ENCODE data around the gene PLA2G6. TPM values are rescaled to one million over a fixed set of nuclear protein-coding genes. Genes with fewer than 3 reads are reported as not detected.
A peak's percentile ranks its signal among the peaks of the same experiment; 100 is the strongest.

PLA2G6 gene
- total and polyA plus RNA-seq, 4 experiments from 2014 or later: 1.1 to 238 (median 116) TPM

DNA sequence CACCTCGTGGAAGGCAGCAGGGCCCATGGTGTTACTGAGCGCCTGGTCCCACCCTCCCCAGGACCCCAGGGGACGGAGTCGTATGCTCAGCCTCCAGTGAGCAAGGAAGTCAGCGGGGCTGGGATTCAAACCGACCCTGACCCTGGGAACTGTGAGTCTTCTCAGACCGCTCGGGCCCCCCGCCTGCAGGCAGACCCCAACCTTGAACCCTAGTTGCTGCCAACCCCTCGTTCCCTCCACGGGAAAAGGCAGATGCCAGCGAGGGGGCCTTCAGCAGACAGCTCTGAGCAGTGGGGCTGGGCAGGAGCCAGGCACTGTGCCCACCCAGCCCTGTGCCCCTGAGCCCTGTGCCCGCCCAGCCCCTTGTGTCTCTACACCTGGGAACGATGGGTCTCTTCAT is 104.0 kb downstream of the PLA2G6 start:
- peaks cover 4 to 14% of the 10 kb centered on the region in 2 donors for H3K27me3 Mint-ChIP-seq
- POLR2A ChIA-PET (ENCODE audit: partially characterized antibody): no interaction called here

DNA sequence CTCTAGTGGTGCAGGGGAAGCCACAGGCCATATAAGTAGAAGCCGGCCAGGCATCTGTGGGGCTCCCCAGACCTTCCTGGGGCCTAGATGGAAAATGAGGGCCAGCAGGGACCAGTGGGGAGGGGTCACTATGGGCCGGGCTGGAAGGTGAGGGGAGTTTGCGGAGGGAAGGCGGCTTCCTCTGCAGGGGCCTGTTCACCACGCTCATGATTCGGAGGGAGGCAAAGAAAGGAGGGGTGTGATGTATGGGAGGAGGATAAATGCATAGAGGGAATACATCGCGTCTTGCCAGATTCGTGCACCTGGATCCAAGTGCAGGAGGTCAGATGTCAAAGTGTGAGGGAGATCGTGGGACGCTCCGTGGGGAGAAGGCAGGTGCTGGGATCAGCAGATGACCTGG is 104.5 kb downstream of the PLA2G6 start:
- Histone ChIP-seq H3K9me3 (ENCODE audit: control insufficient read depth in 1 of 2, low read length in 2 of 2) (no peaks in the 10 kb centered on the region), H3K36me3 (ENCODE audit: insufficient read depth, low read length) (peaks cover 6% of the 10 kb centered on the region), H3K27me3 (ENCODE audit: insufficient read depth, low read length) (peaks cover 12% of the 10 kb centered on the region), H3K4me1 (ENCODE audit: insufficient read depth, low read length) (peaks cover 7% of the 10 kb centered on the region), H3K27ac (ENCODE audit: low read depth, low read length) (no peak overlapping the region), H3K4me3 (ENCODE audit: low read length in 2 of 2) (no peak overlapping the region)
- intact Hi-C loops (cut with micrococcal nuclease): no loop called here
- Mint-ChIP-seq H3K36me3 (peaks cover 20 to 21% of the 10 kb centered on the region in 2 donors), H3K4me1 (peaks cover 0 to 4% (median 0%) of the 10 kb centered on the region in 4 donors), H3K4me3 (no peak overlapping the region), H3K9me3 (no peaks in the 10 kb centered on the region), H3K27me3 (peaks cover 4 to 14% of the 10 kb centered on the region in 2 donors), H3K27ac (no peak overlapping the region)
- CTCF ChIA-PET (ENCODE audit: partially characterized antibody): no interaction called here
- POLR2A ChIA-PET (ENCODE audit: partially characterized antibody): no interaction called here
- DNase-seq: no peak

More for the DNA sequence above, 104.0 kb downstream of the PLA2G6 start:
- Histone ChIP-seq H3K4me3 (ENCODE audit: low read length in 2 of 2) (no peak overlapping the region), H3K4me1 (ENCODE audit: insufficient read depth, low read length) (peaks cover 12% of the 10 kb centered on the region), H3K9me3 (ENCODE audit: control insufficient read depth in 1 of 2, low read length in 2 of 2) (no peaks in the 10 kb centered on the region), H3K27ac (ENCODE audit: low read depth, low read length) (no peak overlapping the region), H3K36me3 (ENCODE audit: insufficient read depth, low read length) (peaks cover 6% of the 10 kb centered on the region), H3K27me3 (ENCODE audit: insufficient read depth, low read length) (peaks cover 14% of the 10 kb centered on the region)
- Mint-ChIP-seq H3K27ac (no peak overlapping the region), H3K36me3 (peaks cover 16% of the 10 kb centered on the region in 2 donors), H3K9me3 (no peaks in the 10 kb centered on the region), H3K4me1 (peaks cover 0 to 4% (median 0%) of the 10 kb centered on the region in 4 donors), H3K4me3 (no peak overlapping the region)
- no peak for DNase-seq
- intact Hi-C loops (cut with micrococcal nuclease): no loop called here
- CTCF ChIA-PET (ENCODE audit: partially characterized antibody): no interaction called here

DNA sequence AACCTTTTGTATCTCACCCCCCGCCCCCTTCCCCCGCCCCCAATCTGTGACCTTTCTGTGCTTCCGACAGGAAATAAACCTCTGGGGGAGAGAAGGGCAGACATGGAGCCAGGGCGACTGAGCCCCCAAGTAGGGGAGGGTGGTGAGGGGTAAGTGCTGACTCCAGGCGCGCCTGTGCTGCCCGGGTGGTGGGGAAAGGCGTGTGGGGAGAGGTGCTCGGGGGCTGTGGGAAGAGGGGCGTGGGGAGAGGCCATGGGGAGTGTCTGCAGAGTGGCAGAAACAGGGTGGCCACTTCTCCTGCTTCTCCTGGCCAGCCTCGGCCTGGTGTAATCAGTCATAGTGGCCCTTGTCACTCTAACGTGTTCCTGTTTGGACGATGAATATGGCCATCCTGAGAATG is 105.7 kb downstream of the PLA2G6 start:
- H3K27me3 Mint-ChIP-seq: peaks cover 4 to 11% of the 10 kb centered on the region in 2 donors
- Histone ChIP-seq H3K27me3 (ENCODE audit: insufficient read depth, low read length) (peaks cover 6% of the 10 kb centered on the region), H3K27ac (ENCODE audit: low read depth, low read length) (no peak overlapping the region), H3K4me3 (ENCODE audit: low read length in 2 of 2) (no peak overlapping the region), H3K36me3 (ENCODE audit: insufficient read depth, low read length) (peaks cover 6% of the 10 kb centered on the region), H3K4me1 (ENCODE audit: insufficient read depth, low read length) (no peaks in the 10 kb centered on the region), H3K9me3 (ENCODE audit: control insufficient read depth in 1 of 2, low read length in 2 of 2) (no peaks in the 10 kb centered on the region)
- peak overlapping the region in 1 of 7 donors; percentile 57 for H3K27ac Mint-ChIP-seq
- no peak overlapping the region for H3K4me3 Mint-ChIP-seq
- H3K4me1 Mint-ChIP-seq: peaks cover 0 to 4% (median 0%) of the 10 kb centered on the region in 4 donors
- ChIA-PET CTCF (ENCODE audit: partially characterized antibody) (no interaction called here), POLR2A (ENCODE audit: partially characterized antibody) (no interaction called here)
- intact Hi-C loops (cut with micrococcal nuclease): no loop called here
- DNase-seq: no peak
- H3K9me3 Mint-ChIP-seq: no peaks in the 10 kb centered on the region
- H3K36me3 Mint-ChIP-seq: peaks cover 20 to 29% of the 10 kb centered on the region in 2 donors

DNA sequence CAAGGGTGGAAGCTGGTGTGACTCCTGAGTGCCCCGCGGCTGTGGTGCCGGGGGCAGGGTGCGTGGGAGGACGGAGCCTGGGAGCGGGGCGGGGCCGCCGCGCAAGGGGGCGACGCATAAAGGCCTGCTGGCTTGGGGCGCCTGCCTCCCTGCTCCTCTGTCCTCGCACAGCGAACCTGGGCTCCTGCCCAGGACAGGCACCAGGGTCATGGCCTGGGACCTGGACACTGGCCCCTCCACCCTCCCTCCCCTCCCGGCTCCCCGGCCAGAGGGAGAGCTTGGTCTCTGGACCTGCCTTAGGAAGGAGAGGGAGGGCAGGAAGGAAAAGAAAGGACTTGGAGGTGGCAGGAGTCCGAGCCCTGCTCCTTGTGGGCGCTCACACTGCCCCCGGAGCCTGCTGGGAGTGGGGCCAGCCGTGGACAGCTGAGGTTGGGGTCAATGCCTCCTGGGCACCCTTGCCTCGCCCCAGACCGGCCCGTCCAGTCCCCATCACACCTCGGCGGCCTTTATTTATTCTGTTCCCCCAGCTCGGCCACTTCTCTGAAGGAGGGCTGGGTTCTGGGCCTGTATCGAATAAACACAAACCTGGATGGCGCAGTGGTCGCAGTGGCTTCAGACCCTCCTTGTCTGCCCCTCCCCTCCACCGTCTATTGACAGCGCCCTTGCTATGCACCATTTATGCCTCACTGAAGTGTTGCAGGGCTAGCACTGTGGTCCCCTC is 106.4 kb downstream of the PLA2G6 start:
- Histone ChIP-seq H3K4me1 (ENCODE audit: insufficient read depth, low read length) (no peaks in the 10 kb centered on the region), H3K9me3 (ENCODE audit: control insufficient read depth in 1 of 2, low read length in 2 of 2) (no peaks in the 10 kb centered on the region), H3K4me3 (ENCODE audit: low read length in 2 of 2) (no peak overlapping the region), H3K36me3 (ENCODE audit: insufficient read depth, low read length) (peaks cover 6% of the 10 kb centered on the region), H3K27ac (ENCODE audit: low read depth, low read length) (no peak overlapping the region), H3K27me3 (ENCODE audit: insufficient read depth, low read length) (peaks cover 3% of the 10 kb centered on the region)
- Mint-ChIP-seq H3K9me3 (no peaks in the 10 kb centered on the region), H3K36me3 (peaks cover 21 to 35% of the 10 kb centered on the region in 2 donors), H3K4me1 (peaks cover 0 to 4% (median 0%) of the 10 kb centered on the region in 4 donors), H3K27me3 (peaks cover 4 to 8% of the 10 kb centered on the region in 2 donors), H3K4me3 (no peak overlapping the region), H3K27ac (no peak overlapping the region)
- ChIA-PET CTCF (ENCODE audit: partially characterized antibody) (no interaction called here), POLR2A (ENCODE audit: partially characterized antibody) (no interaction called here)
- no peak for DNase-seq
- intact Hi-C loops (cut with micrococcal nuclease): no loop called here

DNA sequence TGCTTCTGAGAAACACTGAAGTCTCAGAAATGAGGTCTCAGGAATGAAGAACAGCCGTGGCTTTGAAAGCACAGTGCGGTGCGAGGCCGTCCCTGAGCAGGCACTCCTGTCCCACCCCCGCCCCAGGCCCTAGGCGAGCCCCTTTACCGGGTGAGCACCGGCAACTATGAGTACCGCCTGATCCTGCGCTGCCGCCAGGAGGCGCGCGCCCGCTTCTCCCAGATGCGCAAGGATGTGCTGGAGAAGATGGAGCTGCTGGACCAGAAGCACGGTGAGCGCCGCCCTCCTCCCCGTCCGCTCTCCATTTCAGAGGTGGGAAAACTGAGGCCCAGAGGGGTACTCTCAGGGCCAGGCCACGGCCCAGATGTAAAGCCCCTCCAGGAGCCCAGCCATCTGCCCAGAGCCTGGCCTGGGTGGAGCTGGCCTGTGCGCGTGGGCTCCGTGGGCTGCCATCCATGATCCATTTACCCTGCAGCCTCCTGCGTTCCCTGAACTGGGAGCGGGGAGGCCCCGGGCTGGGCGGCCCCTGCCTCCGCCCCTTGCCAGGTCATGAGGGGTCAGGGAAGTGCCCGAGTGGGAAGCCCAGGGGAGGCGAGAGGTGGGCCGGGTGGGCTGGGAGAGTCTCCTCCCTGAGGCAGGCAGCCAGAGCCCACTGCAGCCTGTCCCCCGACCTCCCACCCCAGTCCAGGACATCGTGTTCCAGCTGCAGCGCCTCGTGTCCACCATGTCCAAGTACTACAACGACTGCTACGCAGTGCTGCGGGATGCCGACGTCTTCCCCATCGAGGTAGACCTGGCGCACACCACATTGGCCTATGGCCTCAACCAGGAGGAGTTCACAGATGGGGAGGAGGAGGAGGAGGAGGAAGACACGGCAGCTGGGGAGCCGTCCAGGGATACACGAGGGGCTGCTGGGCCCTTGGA is 107.2 kb downstream of the PLA2G6 start:
- H3K4me3 Mint-ChIP-seq: no peak overlapping the region
- no peak overlapping the region for H3K27ac ChIP-seq (ENCODE audit: low read depth, low read length)
- intact Hi-C loops (cut with micrococcal nuclease): no loop called here
- no peak for DNase-seq
- H3K4me1 Mint-ChIP-seq: peaks cover 0 to under 1% (median 0%) of the 10 kb centered on the region in 4 donors
- no peak overlapping the region for H3K4me3 ChIP-seq (ENCODE audit: low read length in 2 of 2)
- no peaks in the 10 kb centered on the region for H3K27me3 ChIP-seq (ENCODE audit: insufficient read depth, low read length)
- peaks cover 10% of the 10 kb centered on the region for H3K36me3 ChIP-seq (ENCODE audit: insufficient read depth, low read length)
- H3K9me3 Mint-ChIP-seq: no peaks in the 10 kb centered on the region
- H3K27me3 Mint-ChIP-seq: peaks cover under 1% of the 10 kb centered on the region in 2 donors
- no peaks in the 10 kb centered on the region for H3K9me3 ChIP-seq (ENCODE audit: control insufficient read depth in 1 of 2, low read length in 2 of 2)
- no peaks in the 10 kb centered on the region for H3K4me1 ChIP-seq (ENCODE audit: insufficient read depth, low read length)
- H3K27ac Mint-ChIP-seq: no peak overlapping the region
- peaks cover 21 to 40% of the 10 kb centered on the region in 2 donors for H3K36me3 Mint-ChIP-seq
- POLR2A ChIA-PET (ENCODE audit: partially characterized antibody): no interaction called here
- CTCF ChIA-PET (ENCODE audit: partially characterized antibody): no interaction called here

DNA sequence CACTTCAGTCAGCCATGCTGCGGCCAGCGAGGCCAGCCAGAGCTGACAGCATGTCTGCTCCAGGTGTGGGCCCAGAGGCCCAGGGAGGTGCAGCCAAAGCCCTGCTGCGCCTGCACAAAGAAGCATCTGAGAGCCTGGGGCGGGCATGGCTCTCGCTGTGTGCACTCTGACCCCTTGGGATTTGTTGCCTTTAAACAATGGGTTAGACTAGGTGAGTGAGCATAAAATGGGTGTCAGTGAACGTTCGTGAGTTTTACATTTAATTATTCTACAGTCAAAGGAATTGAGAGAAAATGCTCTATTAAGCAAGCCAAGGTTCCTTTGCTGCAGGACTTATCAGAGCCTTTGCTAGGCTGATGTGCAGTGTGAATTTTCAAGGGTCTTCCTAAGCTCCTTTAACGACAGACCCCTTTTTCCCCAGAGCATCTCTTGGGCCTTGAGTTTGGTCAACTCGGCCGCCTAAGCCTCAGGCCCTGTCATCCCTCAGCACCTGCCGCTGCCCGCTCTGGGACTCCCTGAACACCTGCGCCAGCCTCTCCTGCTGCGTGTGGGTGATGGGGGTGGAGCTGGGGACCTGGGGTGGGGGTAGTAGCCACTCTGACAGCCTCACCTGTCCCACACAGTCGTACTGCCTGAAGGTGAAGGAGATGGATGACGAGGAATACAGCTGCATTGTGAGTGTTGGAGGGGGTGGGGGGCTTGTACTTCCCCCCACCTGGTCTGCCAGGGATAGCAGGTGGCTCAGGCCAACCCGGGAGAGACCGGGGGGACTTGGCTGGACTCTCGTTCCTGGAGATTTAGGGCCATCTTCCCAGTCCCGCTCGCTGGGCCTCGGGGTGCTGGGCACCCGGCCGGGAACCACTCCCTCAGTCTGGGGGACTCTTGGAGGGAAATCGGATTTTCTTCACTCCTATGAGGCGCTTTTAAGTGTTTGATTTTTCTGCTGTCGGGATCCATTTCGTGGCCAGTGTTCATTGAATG is 108.2 kb downstream of the PLA2G6 start:
- no peak for DNase-seq
- H3K36me3 Mint-ChIP-seq: peaks cover 20 to 42% of the 10 kb centered on the region in 2 donors
- Histone ChIP-seq H3K27me3 (ENCODE audit: insufficient read depth, low read length) (no peaks in the 10 kb centered on the region), H3K4me1 (ENCODE audit: insufficient read depth, low read length) (no peaks in the 10 kb centered on the region), H3K36me3 (ENCODE audit: insufficient read depth, low read length) (peaks cover 10% of the 10 kb centered on the region), H3K9me3 (ENCODE audit: control insufficient read depth in 1 of 2, low read length in 2 of 2) (no peaks in the 10 kb centered on the region), H3K4me3 (ENCODE audit: low read length in 2 of 2) (no peak overlapping the region), H3K27ac (ENCODE audit: low read depth, low read length) (no peak overlapping the region)
- POLR2A ChIA-PET (ENCODE audit: partially characterized antibody): no interaction called here
- intact Hi-C loops (cut with micrococcal nuclease): no loop called here
- no peak overlapping the region for H3K27ac Mint-ChIP-seq
- no peaks in the 10 kb centered on the region for H3K4me1 Mint-ChIP-seq
- H3K27me3 Mint-ChIP-seq: no peaks in the 10 kb centered on the region
- no peaks in the 10 kb centered on the region for H3K9me3 Mint-ChIP-seq
- no peak overlapping the region for H3K4me3 Mint-ChIP-seq
- CTCF ChIA-PET (ENCODE audit: partially characterized antibody): no interaction called here
